NCI-H2196 treated with DMSO at 0.1 percent for 48 hours (cell line): Measurements from ENCODE around the gene SLC38A8.

Source experiments
- DNase-seq: peaks from one replicate; lab custom pipeline; 2025; ENCODE audit not compliant: unreplicated experiment; lab: John Stamatoyannopoulos, UW

The SLC38A8 gene

GRCh38 chr16:84068783-84069462 is 26.3 kb upstream of the SLC38A8 start:
- DNase-seq: no peak

- no peak for DNase-seq
Measured at GRCh38 chr16:84068041-84068440, 25.4 kb upstream of the SLC38A8 start.

- no peak for DNase-seq
Measured at GRCh38 chr16:84067640-84068039, 25.0 kb upstream of the SLC38A8 start.

- no peak for DNase-seq
Measured at GRCh38 chr16:84065536-84066132, 23.0 kb upstream of the SLC38A8 start.

- no peak for DNase-seq
Measured at GRCh38 chr16:84063980-84064379, 21.4 kb upstream of the SLC38A8 start.

- peak; percentile 40 for DNase-seq
Measured at GRCh38 chr16:84062734-84063640, 20.4 kb upstream of the SLC38A8 start.

- DNase-seq: no peak
Measured at GRCh38 chr16:84061236-84061819, 18.7 kb upstream of the SLC38A8 start.

- no peak for DNase-seq
Measured at GRCh38 chr16:84059946-84060901, 17.6 kb upstream of the SLC38A8 start.

GRCh38 chr16:84059111-84059510 is 16.5 kb upstream of the SLC38A8 start:
- no peak for DNase-seq

GRCh38 chr16:84058664-84059063 is 16.1 kb upstream of the SLC38A8 start:
- no peak for DNase-seq

GRCh38 chr16:84058211-84058610 is 15.6 kb upstream of the SLC38A8 start:
- DNase-seq: no peak

GRCh38 chr16:84056933-84057332 is 14.3 kb upstream of the SLC38A8 start:
- DNase-seq: no peak

GRCh38 chr16:84055801-84056634 is 13.4 kb upstream of the SLC38A8 start:
- DNase-seq: no peak

GRCh38 chr16:84055366-84055765 is 12.8 kb upstream of the SLC38A8 start:
- no peak for DNase-seq

GRCh38 chr16:84054916-84055315 is 12.3 kb upstream of the SLC38A8 start:
- no peak for DNase-seq

GRCh38 chr16:84054271-84054670 is 11.7 kb upstream of the SLC38A8 start:
- DNase-seq: no peak

GRCh38 chr16:84053237-84053636 is 10.6 kb upstream of the SLC38A8 start:
- DNase-seq: no peak

- DNase-seq: no peak
Measured at GRCh38 chr16:84052071-84052622, 9.6 kb upstream of the SLC38A8 start.

- DNase-seq: no peak
Measured at GRCh38 chr16:84050316-84050715, 7.7 kb upstream of the SLC38A8 start.
